Activated CD4-positive, CD25-positive, alpha-beta regulatory T cell treated with anti-CD3 and anti-CD28 coated beads, Interleukin-2, amount 50 U/mL, for 24 hours (primary cell): ENCODE results near the gene ELMOD3.
"Not testable (repeated sequence)": the region's sequence is repeated elsewhere in the genome, so short reads cannot be mapped to it uniquely, and the experiment has no call there.

Source experiments
- ATAC-seq, 2 donors: fragments of 150-1000 bp; cut with Tn5 transposase; one replicate each; pipeline ENCODE4 v1.10.0; 2021; ENCODE audit warnings: mild to moderate bottlenecking in 1 of 2, moderate library complexity in 1 of 2

The ELMOD3 gene

DNA sequence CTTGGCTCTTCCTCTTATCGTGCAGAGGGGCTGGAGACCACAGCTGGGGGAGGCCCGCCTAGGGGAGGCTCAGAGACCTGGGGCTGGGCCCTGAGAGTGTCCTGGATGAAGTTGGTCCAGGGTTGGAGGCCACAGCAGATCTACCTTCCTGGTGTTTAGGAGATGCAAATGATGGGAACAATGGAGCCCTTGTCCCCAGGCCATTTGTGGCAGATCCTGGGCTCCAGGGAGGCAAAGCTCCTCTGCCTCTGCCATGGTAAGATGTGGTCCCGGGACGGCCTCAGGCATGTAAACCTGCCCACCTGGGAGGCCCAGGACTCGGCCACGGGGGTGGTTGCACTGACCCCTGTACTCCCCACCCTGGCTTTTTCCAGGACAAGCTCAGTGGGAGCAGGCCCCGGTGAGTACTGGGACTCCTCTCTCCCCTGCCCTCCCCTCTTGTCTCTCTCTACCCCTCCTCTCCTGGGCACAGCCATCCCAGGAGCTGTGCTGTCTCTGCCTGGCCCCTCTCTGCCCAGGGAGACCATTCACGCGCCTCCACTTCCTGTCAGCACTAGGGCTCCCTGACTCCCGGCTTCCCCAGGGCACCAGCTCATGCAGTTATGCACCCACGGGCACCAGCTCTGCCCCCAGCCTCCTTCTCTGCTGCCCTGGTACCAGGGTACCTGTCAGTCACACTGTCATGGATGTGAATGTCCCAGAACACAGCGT is 74.8 kb downstream of the ELMOD3 start:
- no peak for ATAC-seq

DNA sequence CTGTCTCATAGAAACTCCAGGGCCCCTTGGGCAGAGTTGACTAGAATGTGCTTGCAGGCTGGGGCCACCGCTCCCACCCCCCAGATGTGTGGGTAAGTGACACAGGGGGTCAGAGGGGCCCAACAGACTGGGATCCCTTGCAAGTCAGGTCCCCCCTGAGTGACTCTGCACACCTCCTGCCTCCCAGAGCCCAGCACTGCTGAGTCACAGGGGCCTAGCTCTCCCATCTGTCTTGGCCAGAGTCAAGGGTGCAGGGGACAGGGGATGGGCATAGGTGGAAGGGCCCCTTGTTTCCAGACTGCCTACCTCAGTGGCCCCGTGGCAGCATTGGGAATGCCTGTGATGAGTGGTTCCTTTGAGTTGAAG is 75.3 kb downstream of the ELMOD3 start:
- ATAC-seq, result no peak

DNA sequence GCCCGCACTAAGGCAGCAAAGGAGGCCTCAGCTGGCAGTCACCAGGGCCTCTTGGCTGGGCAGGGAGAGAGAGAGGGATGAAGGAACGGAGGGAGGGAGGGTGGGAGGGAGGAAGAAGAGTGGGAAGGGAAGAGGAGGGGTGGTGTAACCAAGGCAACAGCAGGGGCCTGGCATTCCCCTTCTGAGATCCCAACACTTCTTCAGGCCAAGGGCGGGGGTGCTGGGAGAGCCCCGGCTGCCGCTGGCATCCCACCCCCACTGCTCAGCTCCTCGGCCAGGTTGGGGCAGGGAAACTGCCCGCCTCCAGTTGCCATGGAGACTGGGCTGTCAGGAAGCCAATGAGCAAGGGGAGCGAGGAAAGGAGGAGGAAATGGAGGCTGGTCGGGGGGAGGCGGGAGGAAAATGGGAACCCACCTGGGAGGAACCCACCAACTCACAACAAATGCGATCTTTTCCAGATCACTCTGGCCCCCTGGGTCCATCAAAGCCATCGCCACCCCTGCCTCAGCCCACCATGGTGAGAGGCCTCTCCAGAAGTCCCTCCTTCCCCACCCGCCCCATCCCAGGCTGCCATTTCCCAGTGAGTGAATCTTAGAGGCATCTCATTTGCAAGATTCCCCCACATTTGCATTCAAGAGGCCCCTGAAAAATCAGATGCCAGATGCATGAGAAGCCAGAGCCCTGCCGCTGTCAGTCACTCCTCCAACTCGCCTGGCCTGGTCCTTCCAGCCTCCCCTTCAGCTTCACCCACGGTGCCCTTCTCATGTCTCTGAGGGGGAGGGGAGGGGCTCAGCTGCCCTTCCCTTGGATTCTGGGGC is 76.4 kb downstream of the ELMOD3 start:
- no peak for ATAC-seq

DNA sequence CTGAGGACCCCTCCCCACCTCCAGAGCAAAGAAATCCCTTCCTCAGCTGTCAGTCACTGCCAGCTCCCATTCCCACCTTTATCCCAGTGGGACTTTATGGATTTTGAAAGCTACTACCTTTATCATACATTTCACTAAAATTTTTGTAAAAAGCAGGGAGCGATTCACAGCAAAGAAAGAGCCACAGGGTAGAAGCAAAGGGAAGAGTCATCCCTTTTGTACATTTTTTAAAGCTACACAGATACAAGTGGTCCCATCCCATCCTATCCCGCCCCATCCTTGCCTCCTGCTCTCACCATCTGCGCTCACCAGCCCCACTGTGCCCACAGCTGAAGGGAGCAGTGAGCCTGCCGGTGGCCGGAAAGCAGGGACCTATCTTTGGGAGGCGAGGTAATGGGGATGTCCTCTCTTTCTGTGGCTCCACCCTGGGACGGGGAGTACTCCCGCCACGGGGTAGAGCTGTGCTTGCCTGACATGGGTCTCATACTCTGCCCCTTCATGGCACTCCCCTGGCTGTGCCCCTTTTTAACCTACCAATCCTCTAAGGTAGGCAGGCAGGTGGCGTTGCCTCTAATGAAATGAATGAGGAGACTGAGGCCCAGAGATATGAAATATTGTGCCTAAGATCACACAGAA is 77.1 kb downstream of the ELMOD3 start:
- no peak for ATAC-seq

DNA sequence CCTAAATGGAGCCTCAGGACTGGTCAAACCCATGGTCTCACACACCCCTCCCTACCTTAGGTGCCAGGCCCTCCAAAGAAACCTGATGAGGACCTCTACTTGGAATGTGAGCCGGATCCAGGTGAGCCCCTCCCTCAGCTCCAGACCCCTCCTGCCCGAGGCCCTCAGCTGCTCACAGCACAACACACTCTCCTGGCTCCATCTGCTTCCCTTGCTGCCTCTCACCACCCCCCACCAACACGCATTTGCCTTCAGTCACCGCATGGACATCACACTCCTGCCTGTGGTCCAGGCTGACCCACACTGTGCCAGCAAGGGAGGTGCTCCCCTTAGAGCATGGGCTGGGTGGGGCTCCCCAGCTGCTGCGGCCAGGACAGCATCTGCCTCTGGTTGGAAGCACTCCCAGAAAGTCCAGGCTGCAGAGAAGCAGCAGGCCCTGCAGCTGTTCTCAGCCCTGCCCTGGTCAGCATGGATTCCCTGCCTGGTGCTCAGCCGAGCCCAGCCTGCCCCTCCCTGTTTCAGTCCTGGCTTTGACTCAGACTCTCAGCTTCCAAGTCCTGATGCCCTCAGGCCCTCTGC is 79.0 kb downstream of the ELMOD3 start:
- no peak for ATAC-seq

DNA sequence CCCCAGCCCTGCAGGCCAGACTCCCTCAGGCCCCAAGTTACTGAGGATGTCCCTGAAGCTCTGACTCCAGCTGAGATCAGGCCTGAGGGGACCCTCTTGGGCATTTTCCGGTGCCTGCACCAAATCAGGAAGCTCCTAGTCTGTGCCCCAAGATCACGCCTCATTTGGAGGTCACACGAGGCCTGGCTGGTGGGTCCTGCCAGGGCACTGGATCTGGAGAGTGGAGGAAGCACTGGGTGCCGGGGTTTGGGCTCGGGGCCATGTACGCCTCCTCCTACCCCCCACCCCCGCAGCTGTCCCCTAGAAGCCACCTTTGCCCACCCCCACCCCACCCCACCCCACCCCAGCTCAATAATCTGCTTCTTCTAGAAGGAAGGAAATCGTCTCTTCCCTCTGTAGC is 80.1 kb downstream of the ELMOD3 start:
- ATAC-seq, result no peak

DNA sequence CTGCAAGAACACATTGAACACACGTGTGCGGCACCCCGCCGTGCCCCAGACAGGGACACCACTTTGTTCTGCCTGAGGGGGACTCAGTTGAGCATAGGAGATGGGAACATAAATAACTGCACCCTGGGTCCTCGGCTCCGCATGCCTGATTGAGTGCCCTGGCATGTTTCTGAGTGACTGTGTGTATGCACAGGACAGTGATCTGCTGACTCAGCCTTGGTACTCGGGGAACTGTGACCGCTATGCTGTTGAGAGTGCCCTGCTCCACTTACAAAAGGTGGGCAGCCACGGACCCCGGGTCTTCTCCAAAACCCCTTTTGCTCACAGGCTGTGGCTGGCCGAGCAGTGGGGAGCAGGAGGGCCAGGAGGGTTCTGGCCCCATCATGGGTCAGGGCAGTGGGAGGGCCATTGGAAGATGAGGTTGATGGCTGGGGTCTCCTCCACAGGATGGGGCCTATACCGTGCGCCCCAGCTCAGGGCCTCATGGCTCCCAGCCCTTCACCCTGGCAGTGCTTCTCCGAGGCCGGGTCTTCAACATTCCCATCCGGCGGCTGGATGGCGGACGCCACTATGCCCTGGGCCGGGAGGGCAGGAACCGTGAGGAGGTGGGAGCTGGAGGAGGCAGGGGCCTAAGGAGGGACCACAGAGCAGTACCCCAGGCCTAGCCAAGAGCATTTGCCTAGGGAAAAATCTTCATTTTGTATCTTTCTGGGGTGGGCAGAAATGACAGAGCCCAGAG is 80.8 kb downstream of the ELMOD3 start:
- ATAC-seq, result no peak

DNA sequence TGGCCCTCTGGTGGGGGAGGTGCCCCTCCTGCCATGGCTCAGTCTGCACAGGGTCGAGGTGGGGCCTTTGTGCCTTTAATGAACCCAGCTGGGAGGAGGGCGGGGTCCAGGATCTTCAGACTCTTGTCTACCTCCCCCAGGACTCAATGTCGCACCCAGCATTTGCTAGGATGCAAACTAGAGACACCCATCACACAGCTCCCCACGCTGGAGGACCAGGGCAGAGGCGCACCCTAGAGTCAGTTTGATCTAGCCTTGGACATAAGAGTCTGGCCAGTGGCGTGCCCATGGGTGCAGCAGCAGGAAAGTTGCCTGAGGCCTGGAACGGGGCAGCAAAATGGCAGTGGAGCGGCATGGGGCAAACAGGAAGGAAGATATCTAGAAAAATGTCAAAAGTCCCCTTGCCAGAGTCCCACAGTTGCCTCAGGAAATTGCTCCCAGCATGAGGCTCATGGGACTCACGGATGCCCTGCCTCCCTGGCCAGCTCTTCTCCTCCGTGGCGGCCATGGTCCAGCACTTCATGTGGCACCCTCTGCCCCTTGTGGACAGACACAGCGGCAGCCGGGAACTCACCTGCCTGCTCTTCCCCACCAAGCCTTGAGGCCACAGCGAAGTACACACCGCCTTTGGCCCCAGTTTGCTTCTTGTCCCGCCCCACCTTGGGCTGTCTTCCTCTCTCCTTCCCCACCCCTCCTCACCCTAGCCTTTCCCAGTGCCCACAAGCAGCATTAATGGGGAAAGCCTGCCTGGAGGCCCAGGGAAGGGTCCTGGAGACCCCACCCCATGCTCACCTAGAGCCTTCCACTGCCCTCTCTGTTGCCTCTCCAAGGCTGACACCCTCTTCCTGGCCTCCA is 81.6 kb downstream of the ELMOD3 start:
- no peak for ATAC-seq

DNA sequence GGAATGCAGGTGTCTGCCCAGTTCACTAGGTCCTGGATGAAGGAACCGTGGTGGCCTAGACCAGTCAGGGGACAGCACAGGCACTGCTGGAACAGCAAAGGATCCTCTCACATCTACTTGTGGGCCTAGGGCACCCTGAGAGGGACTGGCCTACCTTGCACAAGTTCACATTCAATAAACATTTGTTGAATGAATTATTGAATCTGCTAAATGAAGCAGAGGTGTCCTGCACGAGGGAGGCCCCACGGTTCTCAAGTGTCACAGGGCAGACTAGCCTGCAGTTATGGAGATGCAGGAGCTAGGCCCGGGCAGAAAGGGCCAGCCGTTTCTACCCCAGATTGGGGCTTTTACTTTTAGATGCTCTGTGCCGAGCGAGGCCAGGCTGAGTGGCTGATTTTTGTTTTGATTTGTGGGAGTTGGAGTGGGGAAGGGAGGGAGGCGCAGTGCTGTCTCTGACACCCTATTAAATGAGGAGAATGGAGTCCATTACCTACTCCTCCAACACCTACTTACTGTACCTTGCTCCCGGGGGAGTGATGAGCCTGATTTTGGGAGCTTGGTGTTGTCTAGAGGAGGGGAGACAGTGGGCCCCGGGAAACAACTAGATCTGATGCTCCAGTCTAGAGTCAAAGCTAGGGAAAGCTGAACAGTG is 82.4 kb downstream of the ELMOD3 start:
- ATAC-seq, result no peak

DNA sequence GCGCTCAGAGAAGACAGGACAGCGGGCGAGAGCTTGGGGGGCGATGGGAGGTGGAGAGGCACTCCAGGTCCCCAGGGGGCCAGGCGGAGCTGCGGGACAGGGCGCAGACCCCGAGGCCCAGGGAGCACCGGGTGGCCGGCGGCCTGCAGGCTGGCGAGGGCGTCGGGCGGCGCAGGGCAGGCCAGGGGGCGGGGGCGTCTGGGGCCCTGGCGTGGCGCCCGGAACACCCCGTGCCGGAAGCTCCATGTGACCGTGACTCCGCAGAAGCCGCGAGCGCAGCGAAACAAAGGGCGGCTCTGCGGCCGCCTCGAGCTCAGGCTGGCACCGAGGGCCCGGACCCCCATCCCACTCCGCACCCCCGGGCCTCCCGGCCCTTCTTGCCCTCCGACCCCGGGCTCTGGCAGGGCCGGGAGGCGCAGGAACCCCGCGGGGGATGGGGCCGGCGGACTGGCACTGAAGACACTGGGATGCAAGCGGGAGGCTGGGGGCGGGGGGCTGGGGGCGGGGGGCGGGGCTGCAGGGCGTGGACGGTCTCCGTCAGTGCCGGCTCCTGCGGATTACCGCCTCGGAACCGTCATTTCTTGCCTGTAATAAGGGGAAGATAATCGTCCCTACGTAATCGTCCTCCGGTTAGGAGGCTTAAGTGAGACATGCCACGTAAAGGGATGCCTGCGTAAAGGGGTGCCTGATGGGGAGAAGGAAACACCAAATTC is 83.1 kb downstream of the ELMOD3 start:
- peak; percentile 83 to 90 for ATAC-seq

DNA sequence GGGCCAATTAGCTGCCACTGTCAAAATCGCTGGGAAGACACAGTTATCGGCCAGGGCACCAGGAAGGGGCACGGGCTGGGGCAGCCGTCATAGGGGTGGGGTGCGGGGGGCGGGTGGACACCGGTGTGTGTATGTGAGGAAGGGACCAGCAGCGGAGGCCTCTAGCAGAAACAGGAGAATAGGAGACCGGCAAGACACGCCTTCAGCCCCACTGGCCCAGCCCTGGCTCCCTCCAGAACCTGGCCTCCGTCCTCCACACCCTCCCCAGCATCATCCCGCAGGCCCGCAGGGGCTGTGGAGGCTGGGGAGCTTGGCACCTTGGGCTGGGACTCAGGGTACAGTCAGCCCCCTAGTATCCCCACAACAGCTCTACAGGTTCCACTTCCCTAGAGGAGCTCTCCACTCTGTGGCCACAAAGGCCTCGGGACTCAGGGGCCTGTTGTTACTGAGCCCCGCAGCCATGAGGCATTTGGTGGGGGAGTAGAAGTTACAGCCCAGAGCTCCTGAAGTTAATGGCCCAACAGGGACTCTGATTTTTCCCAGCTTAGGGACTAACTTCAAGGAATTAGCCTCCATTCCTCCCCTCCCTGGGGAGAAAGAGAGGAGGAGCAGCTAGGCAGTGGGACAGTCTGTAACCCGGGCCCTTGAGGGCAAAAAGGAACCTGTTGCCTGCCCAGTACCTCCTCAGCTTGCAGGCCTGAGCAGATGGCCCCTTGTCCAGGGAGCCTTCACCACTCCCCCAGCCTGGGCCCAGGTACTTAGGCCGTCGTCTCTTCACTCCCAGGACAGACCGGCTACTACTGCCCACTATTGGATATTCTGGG is 83.8 kb downstream of the ELMOD3 start:
- peak in 1 of 2 donors; percentile 3 for ATAC-seq

DNA sequence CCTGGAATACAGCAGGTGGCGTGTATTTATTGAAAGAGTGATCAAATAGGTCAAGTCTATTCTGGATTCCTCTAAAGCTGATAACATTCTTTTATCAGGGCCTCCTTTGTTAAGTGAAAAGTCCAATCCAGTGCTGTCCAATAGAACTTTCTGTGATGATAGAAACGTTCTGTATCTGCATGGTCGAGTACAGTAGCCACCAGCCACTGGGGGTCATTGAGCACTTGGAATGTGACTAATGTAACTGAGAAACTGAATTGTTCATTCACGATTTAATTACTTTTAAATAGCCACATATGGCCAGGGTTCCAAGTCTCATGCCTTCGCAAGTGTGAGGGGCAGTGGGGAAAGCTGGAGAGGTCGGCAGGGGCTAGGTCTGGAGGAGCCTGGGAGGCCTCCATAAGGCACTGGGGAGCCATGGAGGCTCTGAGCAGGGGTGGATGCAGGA is 84.5 kb downstream of the ELMOD3 start:
- no peak for ATAC-seq

DNA sequence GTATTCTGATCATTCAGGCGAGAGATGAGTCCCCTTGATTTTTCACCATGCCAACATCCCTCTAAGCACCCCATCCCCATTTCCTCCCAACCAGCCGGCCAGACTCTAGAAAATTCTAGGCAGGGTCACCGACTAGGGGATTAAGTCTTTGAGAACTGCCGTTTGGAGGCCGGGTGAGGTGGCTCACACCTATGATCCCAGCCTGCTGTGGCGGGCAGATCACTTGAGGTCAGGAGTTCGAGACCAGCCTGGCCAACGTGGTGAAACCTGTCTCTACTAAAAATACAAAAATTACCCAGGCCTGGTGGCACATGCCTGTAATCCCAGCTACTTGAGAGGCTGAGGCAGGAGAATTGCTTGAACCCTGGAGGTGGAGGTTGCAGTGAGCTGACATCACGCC is 85.0 kb downstream of the ELMOD3 start:
- ATAC-seq, result not testable (repeated sequence)

DNA sequence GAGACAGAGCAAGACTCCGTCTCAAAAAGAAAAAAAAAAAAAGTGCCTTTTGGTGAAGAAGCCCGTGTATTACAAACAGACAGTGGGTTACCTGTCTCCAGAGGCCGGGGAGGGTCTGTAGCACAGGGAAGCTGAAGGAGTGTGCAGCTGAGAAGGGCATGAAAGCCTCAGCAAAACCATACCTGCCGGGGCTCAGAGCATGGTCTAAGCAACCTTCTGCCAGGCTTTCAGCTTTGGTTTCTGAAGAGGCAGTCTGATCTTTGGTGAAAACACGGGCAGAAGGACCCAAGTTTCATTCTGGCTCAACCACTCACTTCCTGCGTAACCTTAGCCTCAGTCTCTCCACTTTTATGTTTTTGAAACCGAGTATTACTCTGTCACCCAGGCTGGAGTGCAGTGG is 85.4 kb downstream of the ELMOD3 start:
- ATAC-seq, result peak; percentile 12 to 18

DNA sequence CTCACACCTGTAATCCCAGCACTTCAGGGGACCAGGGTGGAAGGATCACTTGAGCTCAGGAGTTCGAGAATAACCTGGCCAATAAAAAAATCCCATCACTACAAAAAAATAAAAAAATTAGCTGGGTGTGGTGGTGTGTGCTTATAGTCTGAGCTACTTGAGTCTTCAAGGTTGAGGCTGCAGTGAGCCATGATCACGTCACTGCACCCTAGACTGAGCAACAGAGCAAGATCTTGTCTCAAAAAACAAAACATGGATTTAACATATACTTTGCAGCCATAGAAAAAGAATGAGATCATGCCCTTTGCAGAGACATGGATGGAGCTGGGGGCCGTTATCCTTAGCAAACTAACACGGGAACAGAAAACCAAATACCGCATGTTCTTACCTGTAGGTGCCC is 86.2 kb downstream of the ELMOD3 start:
- no peak for ATAC-seq
